Heart left ventricle (tissue), 13 donors: ENCODE results near the gene STK38.

Source experiments
- POLR2A ChIP-seq, 2 donors: fragments of 450-650 bp; IDR thresholded peaks; one replicate each; pipeline ENCODE4 v1.6.1; 2017; ENCODE audit warnings: antibody characterized with exemption in 2 of 2, mild to moderate bottlenecking in 2 of 2, moderate library complexity in 2 of 2
- TF ChIP-seq, protein P1 (sequence below), 12 donors: fragments of 200-600 bp; sonication (generic) in 4 of 12; IDR thresholded peaks; one replicate each; pipeline versions ENCODE4 v1.5.0 to v1.8.0; 2018 to 2022; ENCODE audit warnings: antibody characterized with exemption in 12 of 12, mild to moderate bottlenecking in 5 of 12
- donor health status: ischemic (EF 13 %, LVEDD 7.1; RV severe dilation, severe dysfunction).
- donor health status: DM: no; HTN: yes; CAD: no.
- donor health status: DM: no; HTN: no; CAD: no.
- donor health status: ischemic (EF 25% LVEDD 6.9; RV normal size, moderate dysfunction).
- donor health status: ischemic (EF 25% LVEDD 5.7; RV mildly dilated, moderate dysfunction).
- donor health status: ischemic (EF 35%, LVEDD 5.7; RV mildly dilated, moderate dysfunction).
- donor health status: nonischemic (EF 11% LVEDD 7.7; RV severe dilation, severe dysfunction).
- donor health status: DM: yes; HTN: yes; CAD: no.
- donor health status: PGD.
- donor health status: ischemic (EF 29% LVEDD 5.4; RV normal size, mild dysfunction).
- donor health status: nonischemic (EF 23%, LVEDD 6.1; RV moderate dilation, normal function).

GRCh38 chr6:36524871-36525270 is 22.4 kb downstream of the STK38 start:
- TF ChIP-seq POLR2A (IDR thresholded peaks at IDR 0.05): no peak
- TF ChIP-seq, protein P1, sequence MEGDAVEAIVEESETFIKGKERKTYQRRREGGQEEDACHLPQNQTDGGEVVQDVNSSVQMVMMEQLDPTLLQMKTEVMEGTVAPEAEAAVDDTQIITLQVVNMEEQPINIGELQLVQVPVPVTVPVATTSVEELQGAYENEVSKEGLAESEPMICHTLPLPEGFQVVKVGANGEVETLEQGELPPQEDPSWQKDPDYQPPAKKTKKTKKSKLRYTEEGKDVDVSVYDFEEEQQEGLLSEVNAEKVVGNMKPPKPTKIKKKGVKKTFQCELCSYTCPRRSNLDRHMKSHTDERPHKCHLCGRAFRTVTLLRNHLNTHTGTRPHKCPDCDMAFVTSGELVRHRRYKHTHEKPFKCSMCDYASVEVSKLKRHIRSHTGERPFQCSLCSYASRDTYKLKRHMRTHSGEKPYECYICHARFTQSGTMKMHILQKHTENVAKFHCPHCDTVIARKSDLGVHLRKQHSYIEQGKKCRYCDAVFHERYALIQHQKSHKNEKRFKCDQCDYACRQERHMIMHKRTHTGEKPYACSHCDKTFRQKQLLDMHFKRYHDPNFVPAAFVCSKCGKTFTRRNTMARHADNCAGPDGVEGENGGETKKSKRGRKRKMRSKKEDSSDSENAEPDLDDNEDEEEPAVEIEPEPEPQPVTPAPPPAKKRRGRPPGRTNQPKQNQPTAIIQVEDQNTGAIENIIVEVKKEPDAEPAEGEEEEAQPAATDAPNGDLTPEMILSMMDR (IDR thresholded peaks at IDR 0.05): no peak
